Renal pelvis (tissue), 4 donors: Measurements from ENCODE around the gene BEND7. TPM values are rescaled to one million over a fixed set of nuclear protein-coding genes. Genes with fewer than 3 reads are reported as not detected.
A peak's percentile ranks its signal among the peaks of the same experiment; 100 is the strongest.
"Not testable (repeated sequence)": the region's sequence is repeated elsewhere in the genome, so short reads cannot be mapped to it uniquely, and the experiment has no call there.

Experiments
- DNase-seq: peaks from one replicate; pipeline ENCODE4 v3.0.0-alpha.2; 2013
- polyA plus RNA-seq, 3 donors: library from polyadenylated mRNA; unstranded; fragments of 120-200 nt; gene quantifications; one replicate each; pipeline ENCODE4 v1.2.1, GENCODE V29; 2013; ENCODE audit not compliant: insufficient read length in 3 of 3

The BEND7 gene
- polyA plus RNA-seq, 3 donors, result 28.4 to 45.3 (median 37.0) TPM

GRCh38 chr10:13421382-13421917, 107.4 kb downstream of the BEND7 start:
- DNase-seq, result no peak

- no peak for DNase-seq
Observed at GRCh38 chr10:13420532-13421307, 108.1 kb downstream of the BEND7 start.

- no peak for DNase-seq
Observed at GRCh38 chr10:13417459-13418126, 111.2 kb downstream of the BEND7 start.

- no peak for DNase-seq
Observed at GRCh38 chr10:13416760-13417159, 112.1 kb downstream of the BEND7 start.

GRCh38 chr10:13414855-13415254, 114.0 kb downstream of the BEND7 start:
- DNase-seq, result no peak

GRCh38 chr10:13414137-13414536, 114.7 kb downstream of the BEND7 start:
- DNase-seq, result no peak

- DNase-seq, result no peak
Observed at GRCh38 chr10:13412894-13413293, 115.9 kb downstream of the BEND7 start.

- no peak for DNase-seq
Observed at GRCh38 chr10:13404791-13405190, 124.0 kb downstream of the BEND7 start.

- no peak for DNase-seq
Observed at GRCh38 chr10:13404305-13404759, 124.5 kb downstream of the BEND7 start.

- not testable (repeated sequence) for DNase-seq
Observed at GRCh38 chr10:13403426-13403825, 125.4 kb downstream of the BEND7 start.

- DNase-seq, result peak; percentile 48
Observed at GRCh38 chr10:13402021-13402420, 126.8 kb downstream of the BEND7 start.

- DNase-seq, result no peak
Observed at GRCh38 chr10:13401142-13401541, 127.7 kb downstream of the BEND7 start.

- DNase-seq, result no peak
Observed at GRCh38 chr10:13400196-13400965, 128.4 kb downstream of the BEND7 start.

- DNase-seq, result no peak
Observed at GRCh38 chr10:13399752-13400151, 129.1 kb downstream of the BEND7 start.

- DNase-seq, result no peak
Observed at GRCh38 chr10:13399236-13399635, 129.6 kb downstream of the BEND7 start.

- DNase-seq, result no peak
Observed at GRCh38 chr10:13397052-13397451, 131.8 kb downstream of the BEND7 start.

- no peak for DNase-seq
Observed at GRCh38 chr10:13396369-13396768, 132.4 kb downstream of the BEND7 start.

- no peak for DNase-seq
Observed at GRCh38 chr10:13395540-13395939, 133.3 kb downstream of the BEND7 start.

- DNase-seq, result no peak
Observed at GRCh38 chr10:13393640-13394039, 135.2 kb downstream of the BEND7 start.

- no peak for DNase-seq
Observed at GRCh38 chr10:13392701-13393100, 136.1 kb downstream of the BEND7 start.
